HG03025 (cell line): ENCODE measurements around the gene RPLP1.
"Not testable (repeated sequence)": the region's sequence is repeated elsewhere in the genome, so short reads cannot be mapped to it uniquely, and the experiment has no call there.

Experiments used
- ATAC-seq: cut with Tn5 transposase; IDR thresholded peaks from one replicate; pipeline ENCODE4 v1.9.1; 2021; ENCODE audit warnings: mild to moderate bottlenecking, moderate library complexity; ENCODE audit not compliant: unreplicated experiment, low FRiP score

RPLP1 gene

DNA sequence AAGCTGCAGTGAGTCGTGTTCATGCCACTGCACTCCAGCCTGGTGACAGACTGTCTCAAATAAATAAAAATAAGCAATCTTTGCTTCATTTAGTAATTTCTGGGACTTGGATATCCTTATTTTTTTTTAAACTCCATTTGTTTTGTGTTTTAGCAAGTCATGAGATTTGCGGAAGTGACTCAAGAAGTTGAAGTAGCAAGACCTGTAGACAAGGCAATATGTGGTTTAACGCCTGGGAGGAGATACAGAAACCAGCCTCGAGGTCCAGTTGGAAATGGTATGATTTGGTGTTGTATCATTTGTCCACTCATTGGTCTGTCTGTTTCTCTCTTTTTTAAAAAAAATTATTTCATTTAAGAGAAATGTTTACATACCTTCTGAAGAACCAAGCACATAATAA lies 16.6 kb upstream of the RPLP1 start:
- no peak for ATAC-seq

GRCh38 chr15:69436951-69437350 lies 15.7 kb upstream of the RPLP1 start:
- ATAC-seq = no peak

- ATAC-seq = no peak
Observed at GRCh38 chr15:69439623-69440022, 13.0 kb upstream of the RPLP1 start.

DNA sequence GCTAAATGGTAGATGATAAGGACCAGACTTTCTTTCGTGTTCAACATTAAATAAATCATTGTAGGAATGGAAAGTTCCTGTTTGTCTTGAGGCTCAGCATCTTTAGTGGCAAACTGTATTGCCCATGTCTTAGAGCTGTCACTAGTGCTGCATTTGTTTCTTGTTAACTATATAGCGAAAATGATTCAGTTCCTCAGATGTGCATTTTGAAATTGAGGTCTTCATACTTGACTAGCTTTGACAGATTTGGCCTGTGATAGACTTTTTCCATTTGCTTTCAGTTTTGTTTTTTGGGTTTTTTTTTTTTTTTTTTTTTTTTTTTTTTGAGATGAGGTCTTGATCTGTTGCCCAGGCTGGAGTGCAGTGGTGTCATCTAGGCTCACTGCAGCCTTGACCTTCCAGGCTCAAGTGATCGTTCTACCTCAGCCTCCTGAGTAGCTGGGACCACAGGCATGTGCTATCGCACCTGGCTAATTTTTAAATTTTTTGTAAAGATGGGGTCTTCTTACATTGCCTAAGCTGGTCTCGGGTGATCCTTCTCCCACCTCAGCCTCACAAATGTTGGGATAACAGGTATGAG lies 9.5 kb upstream of the RPLP1 start:
- ATAC-seq = no peak

DNA sequence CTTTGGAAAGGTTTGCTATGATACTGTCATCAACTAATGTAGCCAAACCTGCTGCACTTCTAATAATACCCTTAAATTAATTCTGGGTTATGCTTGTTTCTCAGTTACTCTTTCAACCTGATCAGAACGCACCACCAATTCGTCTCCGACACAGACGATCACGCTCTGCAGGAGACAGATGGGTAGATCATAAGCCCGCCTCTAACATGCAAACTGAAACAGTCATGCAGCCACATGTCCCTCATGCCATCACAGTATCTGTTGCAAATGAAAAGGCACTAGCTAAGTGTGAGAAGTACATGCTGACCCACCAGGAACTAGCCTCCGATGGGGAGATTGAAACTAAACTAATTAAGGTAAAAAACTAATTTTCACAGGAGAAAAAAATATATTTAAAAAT lies 7.9 kb upstream of the RPLP1 start:
- no peak for ATAC-seq

DNA sequence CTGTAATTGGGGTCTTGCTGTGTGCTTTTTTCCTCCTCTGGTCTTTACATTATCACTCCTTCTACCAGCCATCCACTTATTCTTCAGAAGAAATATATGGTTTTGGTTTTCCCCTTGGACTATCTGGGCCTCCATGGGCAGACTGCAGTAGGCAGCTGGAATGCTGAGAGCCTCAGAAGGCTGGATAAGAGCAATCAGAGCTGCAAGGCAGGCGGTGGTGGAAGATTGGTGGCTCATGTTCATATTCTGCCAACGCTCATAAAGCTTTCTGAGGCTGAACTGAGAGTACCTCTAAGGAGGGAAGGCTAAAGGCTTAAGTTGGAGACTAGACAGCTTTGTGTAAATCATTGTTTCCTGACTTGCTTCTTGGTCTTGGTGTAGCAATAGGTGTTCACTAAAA lies 5.7 kb upstream of the RPLP1 start:
- no peak for ATAC-seq

GRCh38 chr15:69450221-69450620 lies 2.4 kb upstream of the RPLP1 start:
- ATAC-seq = not testable (repeated sequence)

GRCh38 chr15:69450968-69451695 lies 1.5 kb upstream of the RPLP1 start:
- no peak for ATAC-seq

GRCh38 chr15:69451951-69452691 lies 497 bp upstream of the RPLP1 start:
- ATAC-seq = peak; percentile 40

- ATAC-seq = no peak
Observed at GRCh38 chr15:69454953-69455352, 2.3 kb downstream of the RPLP1 start.

- no peak for ATAC-seq
Observed at GRCh38 chr15:69456208-69457166, 3.9 kb downstream of the RPLP1 start.

DNA sequence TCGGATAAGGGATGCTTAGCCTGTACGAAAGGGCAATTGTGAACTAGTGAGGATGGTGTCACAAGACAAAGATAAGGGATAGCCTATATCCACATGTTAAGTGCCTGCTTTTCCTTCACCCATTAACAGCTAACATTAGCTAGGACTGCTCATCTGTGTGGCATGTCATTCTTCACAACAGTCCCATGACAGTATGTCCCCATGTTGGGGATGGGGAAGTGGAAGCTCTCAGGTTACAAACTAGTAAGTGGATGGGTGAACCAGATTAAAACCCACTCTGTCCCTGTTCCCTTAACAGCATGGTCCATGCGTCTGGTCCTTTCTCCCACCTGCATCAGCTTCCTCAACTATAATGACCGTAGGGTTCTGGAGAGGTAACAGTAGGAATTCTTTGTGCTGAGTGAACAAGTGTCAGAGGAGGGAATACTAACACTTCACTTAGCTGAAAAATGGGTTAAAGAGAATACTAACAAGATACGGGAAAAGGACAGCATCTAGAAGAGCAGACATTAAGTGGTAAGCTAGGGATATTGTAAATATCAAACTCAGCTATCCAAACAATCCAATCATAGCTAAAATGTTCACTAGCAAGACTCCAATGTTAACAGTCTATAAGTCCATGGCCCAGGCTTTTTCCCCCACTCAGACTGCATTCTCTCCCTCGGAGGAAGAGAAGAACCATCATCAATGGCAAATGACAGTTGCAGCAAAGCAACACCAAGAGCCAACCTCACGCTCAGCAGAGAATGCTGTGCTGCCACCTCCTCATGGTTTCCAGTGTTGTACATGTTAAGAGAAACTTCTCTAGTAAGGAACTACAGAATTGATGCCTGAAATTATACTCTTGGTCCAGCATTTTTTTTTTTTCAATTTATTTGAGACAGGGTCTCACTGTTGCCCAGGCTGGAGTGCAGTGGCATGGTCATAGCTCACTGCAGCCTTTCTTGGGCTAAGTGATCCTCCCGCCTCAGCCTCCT lies 5.0 kb downstream of the RPLP1 start:
- ATAC-seq = no peak

DNA sequence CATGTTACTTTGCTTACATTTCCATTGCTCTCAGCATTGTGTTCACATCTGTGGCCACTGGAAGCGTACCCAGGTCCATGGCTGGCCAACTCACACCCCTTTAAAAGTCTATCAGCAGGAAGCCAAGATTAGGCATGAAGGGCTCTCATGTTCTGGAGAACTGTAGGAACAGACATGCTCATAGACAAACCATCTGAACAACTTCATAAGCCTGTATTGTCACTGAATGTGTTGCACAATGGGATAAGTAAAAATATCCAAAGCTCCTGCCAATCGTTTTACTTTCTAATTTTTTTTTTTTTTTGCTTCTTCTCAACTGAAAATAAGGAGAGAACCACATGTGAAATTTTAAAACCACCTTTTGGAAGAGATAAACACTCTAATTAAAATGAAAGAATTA lies 6.4 kb downstream of the RPLP1 start:
- ATAC-seq = no peak

DNA sequence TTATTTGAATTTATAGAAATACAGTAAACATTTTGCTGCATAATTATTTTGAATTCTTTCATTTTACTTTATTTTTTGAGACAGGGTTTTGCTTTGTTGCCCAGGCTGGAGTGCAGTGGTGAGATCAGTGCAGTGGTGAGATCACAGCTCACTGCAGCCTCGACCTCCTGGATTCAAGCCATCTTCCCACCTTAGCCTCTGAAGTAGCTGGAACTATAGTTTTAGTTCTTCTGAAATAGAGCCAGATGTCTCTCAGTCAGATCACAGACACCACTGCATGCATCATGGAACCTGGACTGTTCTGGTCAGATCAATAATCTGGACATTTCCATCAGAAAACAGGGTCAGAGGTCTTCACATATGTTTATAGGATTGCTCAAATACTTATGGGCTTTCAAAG lies 7.9 kb downstream of the RPLP1 start:
- ATAC-seq = no peak

DNA sequence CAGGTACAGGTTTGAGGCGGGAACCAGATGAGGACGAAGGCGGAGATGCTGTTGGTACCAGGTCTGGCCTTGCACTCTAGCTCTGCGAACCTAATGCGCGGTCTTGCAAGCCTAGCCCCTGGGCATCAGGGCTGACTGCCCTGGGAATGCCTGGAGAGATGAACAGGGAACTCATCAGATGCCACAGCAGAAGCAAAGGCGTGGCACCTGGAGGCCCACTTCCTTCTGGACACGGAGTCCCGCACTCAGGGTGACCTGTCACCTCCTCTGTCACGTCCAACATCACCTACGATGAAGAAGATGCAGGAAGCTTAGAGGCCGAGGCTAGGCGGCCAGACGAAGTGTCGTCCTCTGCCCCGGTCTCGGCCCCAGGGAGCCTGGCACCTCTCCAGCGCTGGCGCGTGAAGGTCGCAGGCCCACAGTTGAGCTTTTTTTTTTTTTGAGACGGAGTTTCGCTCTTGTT lies 9.4 kb downstream of the RPLP1 start:
- no peak for ATAC-seq

- peak; percentile 78 for ATAC-seq
Observed at GRCh38 chr15:69462493-69463181, 10.0 kb downstream of the RPLP1 start.

- ATAC-seq = no peak
Observed at GRCh38 chr15:69463182-69463756, 10.7 kb downstream of the RPLP1 start.

GRCh38 chr15:69465253-69465652 lies 12.6 kb downstream of the RPLP1 start:
- no peak for ATAC-seq
